NCI-H146 (cell line): ENCODE results near the gene PFKL.

ENCODE experiments used
- DNase-seq: peaks from one replicate; lab custom pipeline; 2025; lab: John Stamatoyannopoulos, UW

The PFKL gene

DNA sequence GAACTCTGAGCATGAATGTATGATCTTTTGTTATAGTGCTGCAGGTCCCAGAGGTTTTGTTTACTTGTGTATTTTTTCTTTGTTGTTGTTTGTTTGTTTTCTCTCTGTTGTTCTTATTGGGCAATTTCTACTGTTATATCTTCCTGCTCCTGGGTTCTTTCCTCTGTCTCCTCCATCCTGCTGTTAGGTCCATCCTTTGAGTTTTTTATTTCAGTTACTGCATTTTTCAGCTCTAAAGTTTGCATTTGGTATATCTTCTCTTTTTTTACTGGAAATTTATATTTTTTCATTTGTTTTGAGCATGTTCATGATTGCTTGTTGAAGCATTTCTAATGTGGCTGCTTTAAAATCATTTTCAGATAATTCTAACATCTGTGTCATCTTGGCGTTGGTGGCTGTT, 63.4 kb downstream of the PFKL start:
- DNase-seq, result no peak

DNA sequence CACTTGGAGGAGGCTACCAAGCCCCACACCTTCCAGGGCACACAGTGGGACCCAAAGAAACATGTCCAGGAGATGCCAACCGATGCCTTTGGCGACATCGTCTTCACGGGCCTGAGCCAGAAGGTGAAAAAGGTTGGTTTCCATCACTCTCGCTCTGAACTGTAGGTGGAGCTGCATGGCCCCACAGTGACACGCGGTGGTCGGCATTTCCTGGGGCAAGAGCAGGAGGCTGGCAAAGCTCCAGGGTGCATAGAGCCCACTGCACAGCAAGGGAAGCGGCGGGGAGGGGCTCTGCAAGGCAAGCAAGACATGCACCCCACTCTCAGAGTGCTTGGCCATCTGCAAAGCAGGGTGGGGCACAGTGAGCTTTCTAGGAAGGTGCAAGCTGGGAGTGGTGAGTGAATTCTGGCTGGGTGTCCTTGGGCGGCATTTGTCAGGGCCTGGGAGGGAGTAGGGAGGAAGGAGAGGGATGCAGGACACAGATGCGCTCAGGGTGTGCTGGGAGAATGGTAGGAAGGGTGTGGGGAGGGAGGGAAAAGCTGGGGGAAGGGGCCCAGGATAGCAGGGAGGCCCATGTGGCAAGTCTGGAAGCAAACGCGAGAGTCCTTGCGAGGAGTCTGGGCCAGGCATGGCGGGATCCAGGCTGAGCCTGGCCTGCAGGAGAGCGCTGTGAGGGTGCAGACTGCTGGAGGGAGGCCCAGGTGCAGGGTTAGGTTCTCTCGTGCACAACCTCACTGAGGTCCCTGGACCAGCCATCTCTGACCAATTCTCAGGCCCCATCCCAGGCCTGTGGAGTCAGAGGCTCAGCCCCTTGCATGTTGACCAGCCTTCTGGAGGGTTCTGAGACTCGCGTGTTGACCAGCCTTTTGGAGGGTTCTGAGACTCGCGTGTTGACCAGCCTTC, 64.5 kb downstream of the PFKL start:
- no peak for DNase-seq

DNA sequence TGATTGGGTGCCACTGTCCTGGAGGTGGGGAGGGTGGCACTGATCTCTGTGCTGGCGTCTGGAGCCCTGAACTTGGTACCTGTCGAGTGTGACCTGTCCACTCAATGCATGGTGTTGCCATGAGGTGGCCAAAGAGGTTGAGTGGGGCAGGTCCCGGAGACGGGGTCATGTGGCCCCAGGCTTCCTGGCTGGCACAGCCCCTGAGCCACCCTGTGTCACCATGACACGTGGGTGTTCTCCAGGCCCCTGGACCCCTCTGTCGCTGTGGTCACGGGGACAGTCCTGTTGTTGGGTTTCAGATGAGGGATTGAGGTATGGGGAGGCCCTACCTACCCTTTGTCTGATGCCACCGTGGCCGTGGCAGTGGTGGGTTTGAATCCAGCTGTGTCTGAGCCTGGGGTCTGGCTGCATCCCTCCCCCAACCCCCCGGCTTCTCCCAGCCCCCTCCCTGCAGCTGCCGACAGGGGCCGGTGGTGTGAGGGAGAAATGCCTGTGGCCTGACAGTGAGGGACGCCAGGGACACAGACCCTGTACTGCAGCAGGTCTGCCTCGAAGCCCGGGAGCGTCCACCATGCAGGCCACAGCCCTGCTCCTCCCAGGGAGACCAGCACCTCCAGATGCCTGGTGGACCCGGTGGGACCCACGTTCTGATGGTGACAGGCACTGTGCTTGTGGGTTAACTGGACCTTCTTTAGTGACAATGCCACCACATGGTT, 65.6 kb downstream of the PFKL start:
- no peak for DNase-seq

DNA sequence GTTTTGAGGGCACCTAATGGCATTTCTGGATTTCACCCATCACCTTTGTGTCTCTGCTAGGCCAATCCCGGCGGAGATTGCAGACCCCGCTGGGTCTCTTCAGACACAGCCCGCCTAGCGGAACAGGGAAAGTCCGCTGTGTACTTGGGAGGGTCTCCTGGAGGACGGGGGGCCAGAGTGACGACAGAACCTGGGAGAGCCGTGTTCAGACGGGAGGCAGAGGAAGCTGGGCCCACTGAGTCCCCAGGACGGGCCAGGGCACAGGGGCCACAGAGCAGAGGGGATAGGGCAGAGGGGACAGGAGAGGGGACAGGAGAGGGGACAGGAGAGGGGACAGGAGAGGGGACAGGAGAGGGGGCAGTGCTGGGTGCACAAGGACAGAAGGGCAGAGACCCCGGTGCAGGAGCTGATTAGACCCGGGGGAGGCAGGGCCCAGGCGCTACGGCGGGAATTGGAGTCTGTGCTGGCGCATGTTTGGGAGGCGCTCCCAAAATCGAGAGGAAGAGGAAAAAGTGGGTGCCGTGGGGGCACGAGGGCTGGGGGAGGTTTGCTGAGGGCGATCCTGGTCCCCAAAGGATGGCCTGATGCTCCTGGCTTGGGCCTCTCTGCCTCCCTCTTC, 66.2 kb downstream of the PFKL start:
- no peak for DNase-seq

DNA sequence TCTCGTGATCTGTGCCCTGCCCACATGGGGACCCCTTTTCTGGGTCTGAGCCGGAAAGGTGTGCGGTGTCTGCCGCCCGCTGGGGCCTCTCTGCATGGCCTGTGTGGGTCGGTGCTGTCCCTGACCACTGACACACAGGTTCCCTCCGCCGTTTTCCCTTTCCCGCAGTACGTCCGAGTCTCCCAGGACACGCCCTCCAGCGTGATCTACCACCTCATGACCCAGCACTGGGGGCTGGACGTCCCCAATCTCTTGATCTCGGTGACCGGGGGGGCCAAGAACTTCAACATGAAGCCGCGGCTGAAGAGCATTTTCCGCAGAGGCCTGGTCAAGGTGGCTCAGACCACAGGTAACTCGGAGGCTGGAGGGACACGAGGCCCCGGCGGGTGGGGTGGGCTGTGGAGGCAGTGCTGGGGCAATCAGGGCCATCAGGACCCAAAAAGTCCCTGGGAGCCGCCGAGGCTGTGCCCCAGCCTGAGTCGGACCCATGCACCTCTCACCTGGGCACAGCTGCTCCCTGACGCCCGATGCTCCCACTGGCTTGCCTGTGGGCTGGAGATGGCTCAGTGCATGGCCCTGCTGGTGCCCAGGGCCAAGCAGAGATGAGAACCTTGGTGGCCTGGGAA, 66.8 kb downstream of the PFKL start:
- DNase-seq, result no peak

DNA sequence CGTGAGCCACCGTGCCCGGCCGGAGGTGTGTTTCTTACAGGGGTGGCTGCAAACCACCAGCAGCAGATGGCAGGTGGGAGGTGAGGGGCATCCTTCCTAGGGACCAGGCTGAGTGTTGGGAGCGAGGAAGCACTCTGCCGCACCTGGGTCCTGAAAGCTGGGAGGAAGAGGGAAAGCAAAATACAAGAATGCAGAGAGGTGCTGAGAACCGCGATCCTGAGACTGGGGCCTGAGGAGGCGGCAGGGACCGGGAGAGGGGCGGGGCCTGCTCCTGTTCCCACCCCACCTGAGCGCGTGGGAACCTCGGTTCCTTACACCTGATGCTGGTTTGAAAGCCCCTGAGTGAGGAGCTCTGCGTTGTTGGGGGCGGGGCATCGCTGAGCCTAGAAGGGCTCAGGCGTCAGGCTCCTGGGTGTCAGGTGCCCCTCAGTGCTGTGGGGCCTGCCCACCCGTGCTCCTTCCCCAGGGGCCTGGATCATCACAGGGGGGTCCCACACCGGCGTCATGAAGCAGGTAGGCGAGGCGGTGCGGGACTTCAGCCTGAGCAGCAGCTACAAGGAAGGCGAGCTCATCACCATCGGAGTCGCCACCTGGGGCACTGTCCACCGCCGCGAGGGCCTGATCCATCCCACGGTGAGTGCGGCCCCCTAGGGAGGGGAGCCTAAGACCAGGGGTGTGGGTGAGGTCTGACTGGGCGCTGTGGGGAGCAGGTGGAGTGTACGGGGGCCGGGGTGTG, 69.0 kb downstream of the PFKL start:
- peak; percentile 30 for DNase-seq

DNA sequence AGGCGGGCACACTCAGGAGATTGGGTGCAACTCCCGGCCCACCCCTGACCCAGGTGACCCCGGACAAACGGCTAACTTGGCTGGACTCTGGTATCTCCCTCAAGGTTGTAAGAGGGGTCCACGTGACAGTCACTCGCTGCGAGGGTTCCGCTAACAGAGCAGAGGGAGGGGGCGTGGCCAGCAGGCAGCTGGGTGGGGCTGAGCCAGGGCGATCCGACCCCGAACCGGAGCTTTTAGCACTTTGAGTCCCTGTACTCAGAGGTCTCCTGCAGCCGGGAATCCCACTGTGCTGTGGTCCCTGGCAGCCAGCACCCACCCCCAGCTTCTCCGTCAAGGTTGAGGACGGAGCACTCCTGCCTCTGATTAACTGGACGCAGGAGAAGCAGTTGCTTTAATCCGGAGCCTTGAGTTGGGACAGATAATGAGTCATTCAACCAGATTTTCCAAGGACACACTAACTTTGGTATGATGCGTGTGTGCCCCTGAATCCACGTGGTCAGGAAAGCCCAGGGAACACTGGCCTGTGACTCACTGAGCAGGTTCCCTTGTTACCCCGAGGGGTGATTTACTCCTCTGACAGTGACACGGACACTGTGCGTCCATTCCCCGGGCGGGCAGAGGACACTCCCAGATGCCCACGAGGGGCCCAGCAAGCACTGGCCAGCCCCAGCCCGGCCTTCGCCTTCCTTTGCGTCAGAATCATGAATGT, 70.3 kb downstream of the PFKL start:
- DNase-seq, result peak; percentile 37

DNA sequence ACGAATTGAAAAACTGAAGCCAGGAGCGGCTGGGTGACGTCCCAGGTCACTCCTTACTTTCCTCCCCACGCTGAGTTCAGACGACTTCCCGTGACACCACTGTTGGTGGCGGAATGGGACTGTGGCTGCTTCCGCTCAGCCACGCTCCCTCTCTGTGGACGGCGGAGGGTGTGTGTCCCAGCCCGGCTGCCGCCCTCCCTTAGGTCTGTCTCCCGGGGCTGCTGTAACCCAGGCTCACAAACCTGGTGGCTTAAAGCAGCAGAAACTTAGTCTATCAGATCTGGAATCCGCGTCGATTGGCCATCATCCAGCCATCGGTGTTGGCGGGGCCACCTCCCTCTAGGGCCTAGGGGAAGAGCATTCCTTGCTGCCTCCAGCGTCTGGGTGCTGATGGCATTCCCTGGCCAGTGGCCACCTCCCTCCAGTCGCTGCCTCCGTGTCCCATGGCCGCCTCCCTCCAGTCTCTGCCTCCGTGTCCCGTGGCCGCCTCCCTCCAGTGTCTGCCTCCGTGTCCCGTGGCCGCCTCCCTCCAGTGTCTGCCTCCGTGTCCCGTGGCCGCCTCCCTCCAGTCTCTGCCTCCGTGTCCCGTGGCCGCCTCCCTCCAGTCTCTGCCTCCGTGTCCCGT, 71.0 kb downstream of the PFKL start:
- DNase-seq, result no peak

DNA sequence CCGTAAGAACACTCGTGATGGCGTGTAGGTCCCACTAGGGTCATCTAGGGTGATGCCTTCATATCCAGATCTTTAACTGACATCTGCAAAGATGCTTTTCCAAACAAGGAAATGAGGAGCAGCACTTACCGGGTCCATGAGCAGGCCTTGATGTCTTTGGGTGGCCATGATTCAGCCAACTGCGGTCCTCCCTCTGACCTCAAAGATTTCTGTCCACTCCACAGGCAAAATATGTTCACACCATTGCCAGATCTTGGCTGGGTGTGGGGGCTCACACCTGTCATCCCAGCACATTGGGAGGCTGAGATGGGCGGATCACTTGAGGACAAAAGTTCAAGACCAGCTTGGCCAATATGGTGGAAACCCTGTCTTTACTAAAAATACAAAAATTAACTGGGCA, 71.7 kb downstream of the PFKL start:
- DNase-seq, result no peak

DNA sequence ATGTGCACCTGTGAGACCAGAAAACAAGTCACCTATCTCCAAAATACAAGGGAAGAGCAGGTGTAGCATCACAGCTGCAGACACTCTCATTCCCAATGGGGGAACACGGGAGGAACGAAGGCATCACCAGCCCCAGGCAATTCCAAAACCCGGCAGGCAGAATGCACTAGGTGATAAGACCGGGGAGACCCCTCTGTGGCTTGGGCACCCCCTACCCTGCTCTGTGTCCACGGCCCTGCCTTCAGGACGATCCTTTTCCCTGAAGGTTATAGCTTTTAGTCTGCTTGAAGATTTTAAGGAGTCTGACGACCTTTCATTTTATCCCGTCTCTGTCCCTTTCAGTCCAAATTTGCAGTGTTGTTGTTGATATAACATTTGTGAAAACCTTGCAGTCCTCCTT, 72.8 kb downstream of the PFKL start:
- DNase-seq, result no peak

DNA sequence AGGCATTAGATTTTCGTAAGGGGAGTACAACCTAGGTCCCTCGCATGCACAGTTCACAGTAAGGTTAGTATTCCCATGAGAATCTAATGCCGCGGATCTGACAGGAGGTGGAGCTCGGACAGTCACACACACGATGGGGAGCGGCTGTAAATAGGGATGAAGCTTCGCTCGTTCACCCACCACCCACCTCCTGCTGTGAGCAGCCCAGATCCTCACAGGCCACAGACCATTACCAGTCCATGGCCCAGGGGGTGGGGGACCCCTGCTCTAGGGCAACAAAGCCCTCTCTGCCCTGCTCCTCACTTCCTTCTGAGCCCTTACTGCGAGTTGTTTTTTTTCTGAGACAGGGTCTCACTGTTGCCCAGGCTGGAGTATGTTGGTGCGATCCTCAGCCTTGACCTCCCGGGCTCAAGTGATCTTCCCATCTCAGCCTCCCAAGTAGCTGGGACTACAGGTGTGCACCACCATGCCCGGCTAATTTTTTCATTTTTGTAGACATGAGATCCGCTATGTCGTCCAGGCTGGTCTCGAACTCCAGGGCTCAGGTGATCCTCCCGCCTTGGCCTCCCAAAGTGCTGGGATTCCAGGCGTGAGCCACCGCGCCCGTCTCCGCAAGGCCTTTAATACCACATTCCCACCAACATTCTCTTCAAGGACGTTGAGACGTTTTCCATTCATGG, 74.9 kb downstream of the PFKL start:
- DNase-seq, result no peak

DNA sequence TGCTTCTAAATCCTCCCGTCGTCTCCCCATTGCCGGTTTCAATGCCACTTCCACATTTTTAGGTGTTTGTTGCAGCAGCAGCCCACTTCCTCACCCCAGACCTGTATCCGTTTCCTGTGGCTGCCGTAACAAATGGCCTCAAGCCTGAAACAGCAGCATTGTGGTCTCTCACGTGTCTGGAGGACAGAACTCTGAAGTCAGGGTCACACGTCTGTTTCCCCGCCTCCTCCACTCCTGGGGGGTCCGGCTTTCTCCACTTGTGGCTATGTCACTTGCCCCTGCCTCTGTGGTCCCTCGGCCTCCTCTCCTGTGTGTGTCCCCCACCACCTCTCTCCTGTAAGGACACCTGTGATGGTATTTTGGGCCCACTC, 75.4 kb downstream of the PFKL start:
- DNase-seq, result no peak

DNA sequence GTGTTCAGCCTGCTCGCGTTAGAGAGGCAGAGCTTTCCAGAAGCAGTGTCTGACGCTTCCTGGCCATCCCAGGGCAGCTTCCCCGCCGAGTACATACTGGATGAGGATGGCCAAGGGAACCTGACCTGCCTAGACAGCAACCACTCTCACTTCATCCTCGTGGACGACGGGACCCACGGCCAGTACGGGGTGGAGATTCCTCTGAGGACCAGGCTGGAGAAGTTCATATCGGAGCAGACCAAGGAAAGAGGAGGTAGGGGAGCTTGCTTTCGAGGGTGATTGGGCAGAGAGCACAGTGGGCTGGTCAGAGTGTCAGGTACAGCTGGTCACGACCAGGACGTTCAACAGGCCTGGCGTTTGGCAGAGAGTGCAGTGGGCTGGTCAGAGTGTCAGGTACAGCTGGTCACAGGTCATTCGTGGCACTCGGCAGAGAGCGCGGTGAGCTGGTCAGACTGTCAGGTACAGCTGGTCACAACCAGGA, 75.9 kb downstream of the PFKL start:
- no peak for DNase-seq

DNA sequence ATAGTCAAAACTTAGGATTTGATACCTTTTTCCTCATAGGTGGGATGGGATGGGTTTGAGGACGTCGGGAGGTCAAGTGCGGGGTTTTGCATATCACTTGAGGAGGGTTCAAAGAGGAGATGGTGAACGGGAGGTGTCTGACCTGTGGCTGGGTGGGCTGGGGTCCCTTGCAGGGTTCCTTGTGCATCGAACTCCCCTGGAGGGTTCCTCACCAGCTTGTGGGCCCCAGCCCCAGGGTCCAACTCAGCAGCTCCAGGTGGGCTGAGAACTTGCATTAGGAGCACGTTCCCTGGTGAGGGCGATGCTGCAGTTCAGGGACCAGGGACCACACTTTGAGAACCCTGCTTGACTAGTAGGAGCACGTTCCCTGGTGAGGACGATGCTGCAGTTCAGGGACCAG, 76.8 kb downstream of the PFKL start:
- no peak for DNase-seq
